SK-N-SH (cell line): ENCODE measurements around the gene CD63.

Source experiments
- CTCF ChIP-seq: fragments of 200-600 bp; sonication (generic); IDR thresholded peaks from 2 replicates; pipeline ENCODE4 v1.6.1; 2017; ENCODE audit warnings: antibody characterized with exemption, mild to moderate bottlenecking, moderate library complexity
- EP300 ChIP-seq, 2 experiments: IDR thresholded peaks; 2 replicates each; pipeline versions ENCODE4 v1.4.0 to v1.6.1; 2012; ENCODE audit warnings: borderline replicate concordance in 1 of 2, low read depth in 1 of 2, low read length in 1 of 2
- EZH2phosphoT487 ChIP-seq: fragments of 200-600 bp; sonication (generic); IDR thresholded peaks from 2 replicates; pipeline ENCODE4 v1.6.1; 2017; ENCODE audit warnings: low read depth, mixed run types, mild to moderate bottlenecking, antibody characterized with exemption, moderate library complexity, borderline replicate concordance
- FOXJ3 ChIP-seq: sonication (generic); formaldehyde crosslinking; IDR thresholded peaks from 2 replicates; pipeline ENCODE4 v1.5.1; 2020; ENCODE audit warnings: mild to moderate bottlenecking, missing genetic modification reagents
- MAX ChIP-seq: IDR thresholded peaks from 2 replicates; pipeline ENCODE4 v1.4.0; 2012; ENCODE audit warnings: low read depth
- NFIC ChIP-seq: IDR thresholded peaks from 2 replicates; pipeline ENCODE4 v1.4.0; 2012; ENCODE audit warnings: borderline replicate concordance
- POLR2AphosphoS5 ChIP-seq: IDR thresholded peaks from 2 replicates; pipeline ENCODE4 v1.6.1; 2012; ENCODE audit warnings: low read depth, low read length
- REST ChIP-seq: IDR thresholded peaks from 2 replicates; pipeline ENCODE4 v1.6.1; 2012; ENCODE audit warnings: mild to moderate bottlenecking, low read depth, low read length, moderate library complexity
- TAF1 ChIP-seq: IDR thresholded peaks from 2 replicates; pipeline ENCODE4 v1.6.1; 2012; ENCODE audit warnings: low read depth, mild to moderate bottlenecking, low read length, moderate library complexity, borderline replicate concordance
- TF ChIP-seq, protein P1 (sequence below): fragments of 150-350 bp; IDR thresholded peaks from 2 replicates; pipeline ENCODE4 v1.6.1; 2017; ENCODE audit warnings: antibody characterized with exemption, low read length, low read depth, borderline replicate concordance
- TF ChIP-seq, protein P2 (sequence below): IDR thresholded peaks from 2 replicates; pipeline ENCODE4; 2012
- TF ChIP-seq, protein P3 (sequence below): IDR thresholded peaks from 2 replicates; pipeline ENCODE4 v1.4.0; 2012; ENCODE audit warnings: low read depth, borderline replicate concordance

DNA sequence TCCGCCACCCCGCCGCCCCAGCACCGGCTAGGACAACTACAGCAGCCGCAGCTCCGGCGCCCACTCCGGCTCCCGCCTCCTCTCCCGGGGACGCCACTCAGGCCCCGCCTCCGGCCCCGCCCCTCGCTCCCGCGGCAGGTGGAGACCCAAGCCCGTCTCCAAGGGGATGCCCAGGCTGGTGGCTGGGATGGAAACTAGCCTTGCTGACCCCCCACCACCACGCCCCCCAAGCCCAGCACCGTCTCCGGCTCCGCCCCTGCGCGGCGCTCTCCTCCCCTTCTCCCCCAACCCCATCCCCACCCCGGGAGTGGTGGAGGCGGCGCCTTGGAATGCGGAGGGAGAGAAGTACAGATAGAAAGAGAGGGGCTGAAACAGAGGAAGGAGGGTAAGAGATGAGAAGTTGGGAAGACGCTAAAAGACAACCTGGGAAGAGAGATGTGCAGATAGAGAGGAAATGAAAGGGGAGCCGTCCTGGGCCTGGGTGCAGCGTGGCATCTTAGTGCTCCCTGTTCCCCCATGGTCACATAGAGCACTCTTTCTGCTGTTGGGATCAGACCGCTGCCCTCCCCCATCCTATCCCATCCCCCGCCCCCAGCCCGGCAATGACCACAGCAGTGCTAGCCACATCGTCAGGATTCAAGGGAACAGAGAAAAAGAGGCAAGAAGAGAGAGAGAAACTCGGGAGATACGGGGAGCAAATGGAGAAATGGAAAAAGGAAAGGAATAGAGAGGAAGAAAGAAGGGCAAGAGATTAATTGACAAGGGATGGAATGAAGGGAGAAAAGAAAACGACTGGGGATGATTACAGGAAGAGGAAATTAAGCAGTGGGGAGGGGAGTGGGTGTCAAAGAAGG is 20.7 kb downstream of the CD63 start, which contains the start of gene ITGA7:
- TF ChIP-seq CTCF (no peak), EZH2phosphoT487 (no peak), POLR2AphosphoS5 (no peak), NFIC (no peak), EP300 (IDR thresholded peaks at IDR 0.05; ENCODE audit: borderline replicate concordance in 1 of 2, low read depth in 1 of 2, low read length in 1 of 2) (no peak), MAX (no peak), TAF1 (no peak), REST (no peak), FOXJ3 (no peak)
- TF ChIP-seq, protein P1, sequence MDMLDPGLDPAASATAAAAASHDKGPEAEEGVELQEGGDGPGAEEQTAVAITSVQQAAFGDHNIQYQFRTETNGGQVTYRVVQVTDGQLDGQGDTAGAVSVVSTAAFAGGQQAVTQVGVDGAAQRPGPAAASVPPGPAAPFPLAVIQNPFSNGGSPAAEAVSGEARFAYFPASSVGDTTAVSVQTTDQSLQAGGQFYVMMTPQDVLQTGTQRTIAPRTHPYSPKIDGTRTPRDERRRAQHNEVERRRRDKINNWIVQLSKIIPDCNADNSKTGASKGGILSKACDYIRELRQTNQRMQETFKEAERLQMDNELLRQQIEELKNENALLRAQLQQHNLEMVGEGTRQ: no peak
- TF ChIP-seq, protein P2, sequence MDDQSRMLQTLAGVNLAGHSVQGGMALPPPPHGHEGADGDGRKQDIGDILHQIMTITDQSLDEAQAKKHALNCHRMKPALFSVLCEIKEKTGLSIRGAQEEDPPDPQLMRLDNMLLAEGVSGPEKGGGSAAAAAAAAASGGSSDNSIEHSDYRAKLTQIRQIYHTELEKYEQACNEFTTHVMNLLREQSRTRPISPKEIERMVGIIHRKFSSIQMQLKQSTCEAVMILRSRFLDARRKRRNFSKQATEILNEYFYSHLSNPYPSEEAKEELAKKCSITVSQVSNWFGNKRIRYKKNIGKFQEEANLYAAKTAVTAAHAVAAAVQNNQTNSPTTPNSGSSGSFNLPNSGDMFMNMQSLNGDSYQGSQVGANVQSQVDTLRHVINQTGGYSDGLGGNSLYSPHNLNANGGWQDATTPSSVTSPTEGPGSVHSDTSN: no peak
- TF ChIP-seq, protein P3, sequence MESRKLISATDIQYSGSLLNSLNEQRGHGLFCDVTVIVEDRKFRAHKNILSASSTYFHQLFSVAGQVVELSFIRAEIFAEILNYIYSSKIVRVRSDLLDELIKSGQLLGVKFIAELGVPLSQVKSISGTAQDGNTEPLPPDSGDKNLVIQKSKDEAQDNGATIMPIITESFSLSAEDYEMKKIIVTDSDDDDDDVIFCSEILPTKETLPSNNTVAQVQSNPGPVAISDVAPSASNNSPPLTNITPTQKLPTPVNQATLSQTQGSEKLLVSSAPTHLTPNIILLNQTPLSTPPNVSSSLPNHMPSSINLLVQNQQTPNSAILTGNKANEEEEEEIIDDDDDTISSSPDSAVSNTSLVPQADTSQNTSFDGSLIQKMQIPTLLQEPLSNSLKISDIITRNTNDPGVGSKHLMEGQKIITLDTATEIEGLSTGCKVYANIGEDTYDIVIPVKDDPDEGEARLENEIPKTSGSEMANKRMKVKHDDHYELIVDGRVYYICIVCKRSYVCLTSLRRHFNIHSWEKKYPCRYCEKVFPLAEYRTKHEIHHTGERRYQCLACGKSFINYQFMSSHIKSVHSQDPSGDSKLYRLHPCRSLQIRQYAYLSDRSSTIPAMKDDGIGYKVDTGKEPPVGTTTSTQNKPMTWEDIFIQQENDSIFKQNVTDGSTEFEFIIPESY: no peak
